Measurements from ENCODE around the gene BAX. TPM values are rescaled to one million over a fixed set of nuclear protein-coding genes. Genes with fewer than 3 reads are reported as not detected.

The BAX gene
- total and polyA plus RNA-seq, 9 of the 15 experiments (the other 6 are each of a cell fraction or from before 2014, with no cell fraction given): 3.2 to 95.4 (median 44.5) TPM

GRCh38 chr19:48986211-48986610 is 31.5 kb downstream of the BAX start (continued):
- TF ChIP-seq CREM (IDR thresholded peaks at IDR 0.05; ENCODE audit: low read depth): no peak
- peak in 1 of 2 experiments; percentile 38; a peak in 1 of 4 replicates for TF ChIP-seq SIX5 (IDR thresholded peaks at IDR 0.05; ENCODE audit: borderline replicate concordance in 1 of 2, insufficient read depth in 1 of 2, low read depth in 1 of 2, low read length in 2 of 2)
- no peak for TF ChIP-seq EWSR1 (IDR thresholded peaks at IDR 0.05; ENCODE audit: borderline replicate concordance, low read depth, partially characterized antibody)
- no peak for TF ChIP-seq CUX1 (CRISPR knock-in tag; IDR thresholded peaks at IDR 0.05)
- no peak for TF ChIP-seq CBX1 (IDR thresholded peaks at IDR 0.05; ENCODE audit: low read depth)
- peak; percentile 60 for TF ChIP-seq HCFC1 (IDR thresholded peaks at IDR 0.05; ENCODE audit: low read depth, low read length)
- no peak for TF ChIP-seq ZNF740 (CRISPR knock-in tag; IDR thresholded peaks at IDR 0.05)
- no peak for TF ChIP-seq ZNF740 (tag; IDR thresholded peaks at IDR 0.05)
- TF ChIP-seq ATF3 (IDR thresholded peaks at IDR 0.05): no peak
- no peak for TF ChIP-seq ATF3 (CRISPR knock-in tag; conservative IDR thresholded peaks at IDR 0.05)
- TF ChIP-seq GABPA (tag; conservative IDR thresholded peaks at IDR 0.05; ENCODE audit: low read depth): no peak
- no peak for TF ChIP-seq ZFP30 (CRISPR knock-in tag; IDR thresholded peaks at IDR 0.05; ENCODE audit: borderline replicate concordance)
- TF ChIP-seq ZBTB12 (CRISPR knock-in tag; IDR thresholded peaks at IDR 0.05): no peak
- peak in 1 of 2 experiments; percentile 38 for TF ChIP-seq AFF1 (IDR thresholded peaks at IDR 0.05; ENCODE audit: low read depth in 1 of 2, partially characterized antibody in 2 of 2)
- peak; percentile 84 for TF ChIP-seq SPI1 (IDR thresholded peaks at IDR 0.05; ENCODE audit: borderline replicate concordance, low read depth, low read length)
